Gastrocnemius medialis (tissue), 4 donors: ENCODE results near the gene NOL4L.

ENCODE experiments used
- CTCF ChIP-seq, 5 experiments: fragments of 450-650 bp in 3 of 5; fragments of 200-600 bp in 2 of 5; sonication (generic) in 2 of 5; IDR thresholded peaks in 4 of 5; conservative IDR thresholded peaks in 1 of 5; 1 replicate in 4 of 5; 2 replicates in 1 of 5; pipeline ENCODE4 v1.5.1; 2016 to 2019; ENCODE audit warnings: antibody characterized with exemption in 5 of 5, mild to moderate bottlenecking in 3 of 5, moderate library complexity in 3 of 5
- POLR2A ChIP-seq, 2 donors: fragments of 450-650 bp; IDR thresholded peaks; one replicate each; pipeline ENCODE4 v1.6.1; 2017; ENCODE audit warnings: antibody characterized with exemption in 2 of 2, mild to moderate bottlenecking in 2 of 2, moderate library complexity in 2 of 2

GRCh38 chr20:32522776-32523612 lies 62.1 kb downstream of the NOL4L start:
- TF ChIP-seq POLR2A (IDR thresholded peaks at IDR 0.05): no peak
- TF ChIP-seq CTCF (IDR thresholded peaks at IDR 0.05 in 4 of 5, conservative IDR thresholded peaks at IDR 0.05 in 1 of 5): no peak
